OCI-LY1 (cell line): ENCODE measurements around the gene MED31.

ENCODE experiments used
- H2AFZ ChIP-seq: fragments of 200-600 bp; sonication (generic), shearing (Covaris generic); 2 replicates; pipeline ENCODE4 v1.6.0; 2014; ENCODE audit warnings: antibody characterized with exemption, mild to moderate bottlenecking, low read length
- H3F3A ChIP-seq: fragments of 200-600 bp; sonication (generic), shearing (Covaris generic); 2 replicates; pipeline ENCODE4 v1.6.0; 2014; ENCODE audit warnings: mild to moderate bottlenecking, antibody characterized with exemption, low read length, moderate library complexity; ENCODE audit not compliant: insufficient read depth
- H3K27ac ChIP-seq: fragments of 200-600 bp; sonication (generic); 2 replicates; pipeline ENCODE4 v1.5.1; 2014; ENCODE audit warnings: low read length, mixed run types, mild to moderate bottlenecking, low read depth; ENCODE audit not compliant: poor library complexity, severe bottlenecking
- H3K27me3 ChIP-seq: fragments of 200-600 bp; sonication (generic); 2 replicates; pipeline ENCODE4 v1.6.0; 2014; ENCODE audit warnings: antibody characterized with exemption, mild to moderate bottlenecking, low read length, moderate library complexity; ENCODE audit not compliant: insufficient read depth
- H3K36me3 ChIP-seq: fragments of 200-600 bp; sonication (generic); 2 replicates; pipeline ENCODE4 v1.6.1; 2014; ENCODE audit warnings: mild to moderate bottlenecking, antibody characterized with exemption, low read length, moderate library complexity, mixed read lengths; ENCODE audit not compliant: insufficient read depth
- H3K4me1 ChIP-seq: fragments of 200-600 bp; sonication (generic); 2 replicates; pipeline ENCODE4 v1.5.1; 2014; ENCODE audit warnings: mild to moderate bottlenecking, low read length, moderate library complexity; ENCODE audit not compliant: insufficient read depth, severe bottlenecking
- H3K4me2 ChIP-seq: fragments of 200-600 bp; sonication (generic), shearing (Covaris generic); 2 replicates; pipeline ENCODE4 v1.6.1; 2014; ENCODE audit warnings: low read length
- H3K4me3 ChIP-seq: fragments of 200-600 bp; sonication (generic); 2 replicates; pipeline ENCODE4 v1.5.1; 2014; ENCODE audit warnings: low read length, low read depth, mild to moderate bottlenecking, mixed read lengths; ENCODE audit not compliant: poor library complexity, severe bottlenecking
- H3K79me2 ChIP-seq: fragments of 200-600 bp; shearing (Covaris generic); 2 replicates; pipeline ENCODE4 v1.6.1; 2016; ENCODE audit warnings: mixed run types, low read length, mixed read lengths; ENCODE audit not compliant: insufficient read depth
- H3K9ac ChIP-seq: fragments of 200-600 bp; sonication (generic), shearing (Covaris generic); 2 replicates; pipeline ENCODE4 v1.6.1; 2014; ENCODE audit warnings: mild to moderate bottlenecking, low read length, mixed read lengths
- H3K9me2 ChIP-seq: fragments of 200-600 bp; sonication (generic), shearing (Covaris generic); 2 replicates; pipeline ENCODE4 v1.6.1; 2014; ENCODE audit warnings: low read depth, mild to moderate bottlenecking, low read length, mixed read lengths
- H3K9me3 ChIP-seq: fragments of 200-600 bp; shearing (Covaris generic); 2 replicates; pipeline ENCODE4 v1.6.1; 2014; ENCODE audit warnings: low read length, mixed read lengths
- H4K20me1 ChIP-seq: fragments of 200-600 bp; sonication (generic), shearing (Covaris generic); 2 replicates; pipeline ENCODE4 v1.6.0; 2016; ENCODE audit warnings: mild to moderate bottlenecking, low read length; ENCODE audit not compliant: insufficient read depth
- EZH2 ChIP-seq: fragments of 200-600 bp; sonication (generic), shearing (Covaris generic); IDR thresholded peaks from 2 replicates; pipeline ENCODE4 v1.8.0; 2017; ENCODE audit warnings: borderline replicate concordance, mixed run types, mild to moderate bottlenecking, antibody characterized with exemption, low read length, moderate library complexity, mixed read lengths
- TF ChIP-seq, protein P1 (sequence below): fragments of 200-600 bp; sonication (generic), shearing (Covaris generic); IDR thresholded peaks from 2 replicates; pipeline ENCODE4 v1.5.1; 2017; ENCODE audit warnings: mild to moderate bottlenecking, antibody characterized with exemption, low read length, moderate library complexity, mixed read lengths

MED31 gene

DNA sequence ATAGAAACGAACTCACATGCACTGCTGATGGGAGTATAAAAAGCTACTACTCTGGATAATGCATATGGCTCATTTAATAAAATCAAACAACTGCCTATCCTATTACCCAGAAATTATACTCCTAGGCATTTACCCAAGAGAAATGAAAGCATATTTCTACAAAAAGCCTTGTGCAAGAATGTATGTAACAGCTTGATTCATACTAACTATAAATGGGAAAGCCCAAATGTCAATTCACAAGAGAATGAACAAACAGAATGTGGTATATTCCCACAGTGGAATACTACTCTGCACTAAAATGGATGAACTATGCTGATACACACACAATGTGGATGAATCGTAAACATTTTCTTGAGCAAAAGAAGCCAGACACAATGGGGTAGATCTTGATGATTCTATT lies 49.3 kb downstream of the MED31 start:
- Histone ChIP-seq H3K9ac (no peak overlapping the region), H3K4me1 (peaks cover 14% of the 10 kb centered on the region), H3K4me2 (no peak overlapping the region), H3F3A (no peaks in the 10 kb centered on the region), H3K36me3 (peaks cover 77% of the 10 kb centered on the region; the same call in 1 of the 2 replicates), H3K79me2 (no peaks in the 10 kb centered on the region), H3K27ac (no peak overlapping the region), H3K9me3 (no peaks in the 10 kb centered on the region), H3K9me2 (no peaks in the 10 kb centered on the region), H3K4me3 (no peak overlapping the region), H2AFZ (no peak overlapping the region), H4K20me1 (no peaks in the 10 kb centered on the region), H3K27me3 (no peaks in the 10 kb centered on the region)
- TF ChIP-seq, protein P1, sequence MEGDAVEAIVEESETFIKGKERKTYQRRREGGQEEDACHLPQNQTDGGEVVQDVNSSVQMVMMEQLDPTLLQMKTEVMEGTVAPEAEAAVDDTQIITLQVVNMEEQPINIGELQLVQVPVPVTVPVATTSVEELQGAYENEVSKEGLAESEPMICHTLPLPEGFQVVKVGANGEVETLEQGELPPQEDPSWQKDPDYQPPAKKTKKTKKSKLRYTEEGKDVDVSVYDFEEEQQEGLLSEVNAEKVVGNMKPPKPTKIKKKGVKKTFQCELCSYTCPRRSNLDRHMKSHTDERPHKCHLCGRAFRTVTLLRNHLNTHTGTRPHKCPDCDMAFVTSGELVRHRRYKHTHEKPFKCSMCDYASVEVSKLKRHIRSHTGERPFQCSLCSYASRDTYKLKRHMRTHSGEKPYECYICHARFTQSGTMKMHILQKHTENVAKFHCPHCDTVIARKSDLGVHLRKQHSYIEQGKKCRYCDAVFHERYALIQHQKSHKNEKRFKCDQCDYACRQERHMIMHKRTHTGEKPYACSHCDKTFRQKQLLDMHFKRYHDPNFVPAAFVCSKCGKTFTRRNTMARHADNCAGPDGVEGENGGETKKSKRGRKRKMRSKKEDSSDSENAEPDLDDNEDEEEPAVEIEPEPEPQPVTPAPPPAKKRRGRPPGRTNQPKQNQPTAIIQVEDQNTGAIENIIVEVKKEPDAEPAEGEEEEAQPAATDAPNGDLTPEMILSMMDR, result no peak
- no peak for TF ChIP-seq EZH2

DNA sequence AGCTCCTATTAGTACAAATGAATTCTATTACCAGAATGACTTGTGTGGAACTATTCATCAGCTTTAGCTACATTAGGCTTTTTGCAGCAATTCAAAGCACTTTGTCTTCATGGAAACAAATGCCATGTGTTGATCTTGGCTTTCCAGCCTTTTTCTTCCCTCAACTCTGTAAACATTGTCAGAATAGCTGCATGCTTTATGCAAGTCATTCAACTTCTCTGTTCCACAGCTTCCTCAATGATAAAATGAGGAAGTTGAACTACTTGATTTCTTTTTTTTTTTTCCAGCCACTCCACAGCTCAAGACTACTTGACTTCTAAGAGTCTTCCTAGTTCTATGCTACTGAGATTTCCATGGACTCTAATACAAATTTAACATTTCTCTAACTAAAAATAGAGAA lies 52.0 kb downstream of the MED31 start:
- Histone ChIP-seq H3K27me3 (no peaks in the 10 kb centered on the region), H3K4me3 (no peak overlapping the region), H4K20me1 (no peaks in the 10 kb centered on the region), H3K36me3 (peaks cover 82% of the 10 kb centered on the region), H3K9ac (no peak overlapping the region), H3K4me1 (peaks cover 14% of the 10 kb centered on the region), H2AFZ (no peak overlapping the region), H3F3A (no peaks in the 10 kb centered on the region), H3K9me3 (no peaks in the 10 kb centered on the region), H3K9me2 (no peaks in the 10 kb centered on the region), H3K27ac (peak overlapping the region; percentile 3), H3K79me2 (no peaks in the 10 kb centered on the region), H3K4me2 (no peak overlapping the region)
- TF ChIP-seq, protein P1, result no peak
- no peak for TF ChIP-seq EZH2

DNA sequence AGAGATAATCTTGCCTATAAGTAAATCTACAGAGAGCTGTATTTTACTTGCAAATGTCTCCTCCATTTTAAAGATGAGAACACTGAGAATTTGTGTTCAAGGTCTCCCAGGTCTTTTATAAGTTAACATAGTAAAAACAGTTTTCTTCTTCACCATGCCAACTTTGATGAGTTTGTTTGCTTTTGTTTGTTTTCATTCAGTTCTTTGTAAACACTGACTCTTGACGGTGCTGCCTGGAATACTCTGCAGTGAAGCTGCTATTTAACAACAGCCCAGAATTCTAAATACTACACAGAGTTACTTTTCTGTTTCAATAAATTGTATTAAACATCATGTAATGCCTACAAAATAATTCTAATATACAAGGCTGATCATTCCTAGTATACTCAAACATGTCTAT lies 53.7 kb downstream of the MED31 start:
- H3F3A ChIP-seq, result no peaks in the 10 kb centered on the region
- H3K4me3 ChIP-seq, result no peak overlapping the region
- H3K9ac ChIP-seq, result no peak overlapping the region
- no peak overlapping the region for H3K27ac ChIP-seq
- no peak overlapping the region for H3K4me2 ChIP-seq
- H3K79me2 ChIP-seq, result no peaks in the 10 kb centered on the region
- H3K4me1 ChIP-seq, result peaks cover 14% of the 10 kb centered on the region
- H3K9me3 ChIP-seq, result no peaks in the 10 kb centered on the region
- no peaks in the 10 kb centered on the region for H3K27me3 ChIP-seq
- no peak for TF ChIP-seq EZH2
- TF ChIP-seq, protein P1, result no peak
- H3K36me3 ChIP-seq, result peaks cover 85% of the 10 kb centered on the region
- H4K20me1 ChIP-seq, result no peaks in the 10 kb centered on the region
- no peaks in the 10 kb centered on the region for H3K9me2 ChIP-seq
- no peak overlapping the region for H2AFZ ChIP-seq
